ENCODE measurements around the gene OGDHL.

OGDHL gene

DNA sequence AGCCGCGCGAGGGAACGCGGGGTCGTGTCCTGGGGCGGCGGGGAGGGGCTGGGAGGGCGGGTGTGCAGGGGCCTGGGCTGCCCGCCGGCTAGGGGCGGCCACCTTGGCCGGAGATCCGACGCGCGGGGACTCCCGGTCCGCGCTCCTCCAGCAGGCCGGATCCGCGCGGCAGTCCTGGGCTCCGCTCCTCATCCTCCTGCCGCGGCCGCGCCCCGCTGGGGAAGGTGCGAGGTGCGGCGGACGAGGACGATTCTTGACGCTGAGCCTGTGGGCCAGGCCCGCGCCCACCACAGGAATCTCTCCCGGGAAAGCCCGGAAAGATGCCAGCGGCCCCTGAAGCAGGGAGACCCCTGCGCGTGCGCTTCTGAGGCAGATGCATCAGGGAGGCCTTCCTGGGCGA, 6.6 kb upstream of the OGDHL start:
- Histone ChIP-seq H3K27me3 (replicated peaks) (peaks cover 34% of the 10 kb centered on the region), H3K36me3 (replicated peaks) (no peaks in the 10 kb centered on the region), H3K27ac (no peak overlapping the region), H3K4me3 (ENCODE audit: low read depth, low read length) (no peak overlapping the region)
- in situ Hi-C loops (cut with HindIII; ENCODE audit: low pct_ligation_motif_present, low sequenced_read_pairs): no loop called here
- TF ChIP-seq, protein P1, sequence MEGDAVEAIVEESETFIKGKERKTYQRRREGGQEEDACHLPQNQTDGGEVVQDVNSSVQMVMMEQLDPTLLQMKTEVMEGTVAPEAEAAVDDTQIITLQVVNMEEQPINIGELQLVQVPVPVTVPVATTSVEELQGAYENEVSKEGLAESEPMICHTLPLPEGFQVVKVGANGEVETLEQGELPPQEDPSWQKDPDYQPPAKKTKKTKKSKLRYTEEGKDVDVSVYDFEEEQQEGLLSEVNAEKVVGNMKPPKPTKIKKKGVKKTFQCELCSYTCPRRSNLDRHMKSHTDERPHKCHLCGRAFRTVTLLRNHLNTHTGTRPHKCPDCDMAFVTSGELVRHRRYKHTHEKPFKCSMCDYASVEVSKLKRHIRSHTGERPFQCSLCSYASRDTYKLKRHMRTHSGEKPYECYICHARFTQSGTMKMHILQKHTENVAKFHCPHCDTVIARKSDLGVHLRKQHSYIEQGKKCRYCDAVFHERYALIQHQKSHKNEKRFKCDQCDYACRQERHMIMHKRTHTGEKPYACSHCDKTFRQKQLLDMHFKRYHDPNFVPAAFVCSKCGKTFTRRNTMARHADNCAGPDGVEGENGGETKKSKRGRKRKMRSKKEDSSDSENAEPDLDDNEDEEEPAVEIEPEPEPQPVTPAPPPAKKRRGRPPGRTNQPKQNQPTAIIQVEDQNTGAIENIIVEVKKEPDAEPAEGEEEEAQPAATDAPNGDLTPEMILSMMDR (IDR thresholded peaks at IDR 0.05; ENCODE audit: low read depth, low read length, missing control alignments): no peak
- no peak for DNase-seq

GRCh38 chr10:49768329-49768728, 6.2 kb upstream of the OGDHL start:
- in situ Hi-C loops (cut with HindIII; ENCODE audit: low pct_ligation_motif_present, low sequenced_read_pairs): no loop called here
- no peaks in the 10 kb centered on the region for H3K36me3 ChIP-seq (replicated peaks)
- DNase-seq: no peak
- H3K27me3 ChIP-seq (replicated peaks): peaks cover 34% of the 10 kb centered on the region
- H3K27ac ChIP-seq: no peak overlapping the region
- TF ChIP-seq, protein P1 (IDR thresholded peaks at IDR 0.05; ENCODE audit: low read depth, low read length, missing control alignments): no peak
- no peak overlapping the region for H3K4me3 ChIP-seq (ENCODE audit: low read depth, low read length)

GRCh38 chr10:49767752-49768151, 5.6 kb upstream of the OGDHL start:
- in situ Hi-C loops (cut with HindIII; ENCODE audit: low pct_ligation_motif_present, low sequenced_read_pairs): no loop called here
- H3K36me3 ChIP-seq (replicated peaks): no peaks in the 10 kb centered on the region
- DNase-seq: no peak
- no peak overlapping the region for H3K27ac ChIP-seq
- peaks cover 34% of the 10 kb centered on the region for H3K27me3 ChIP-seq (replicated peaks)
- no peak overlapping the region for H3K4me3 ChIP-seq (ENCODE audit: low read depth, low read length)
- TF ChIP-seq, protein P1 (IDR thresholded peaks at IDR 0.05; ENCODE audit: low read depth, low read length, missing control alignments): no peak

- H3K36me3 ChIP-seq (replicated peaks): no peaks in the 10 kb centered on the region
- TF ChIP-seq, protein P1 (IDR thresholded peaks at IDR 0.05; ENCODE audit: low read depth, low read length, missing control alignments): no peak
- DNase-seq: no peak
- H3K27me3 ChIP-seq (replicated peaks): peaks cover 38% of the 10 kb centered on the region
- in situ Hi-C loops (cut with HindIII; ENCODE audit: low pct_ligation_motif_present, low sequenced_read_pairs): no loop called here
- no peak overlapping the region for H3K4me3 ChIP-seq (ENCODE audit: low read depth, low read length)
- no peak overlapping the region for H3K27ac ChIP-seq
Observed at GRCh38 chr10:49766484-49766883, 4.4 kb upstream of the OGDHL start.

GRCh38 chr10:49762566-49762877, 399 bp upstream of the OGDHL start:
- H3K36me3 ChIP-seq (replicated peaks): no peaks in the 10 kb centered on the region
- H3K27me3 ChIP-seq (replicated peaks): peaks cover 18% of the 10 kb centered on the region
- TF ChIP-seq, protein P1 (IDR thresholded peaks at IDR 0.05; ENCODE audit: low read depth, low read length, missing control alignments): no peak
- DNase-seq: no peak
- no peak overlapping the region for H3K27ac ChIP-seq
- peak overlapping the region; percentile 59 for H3K4me3 ChIP-seq (ENCODE audit: low read depth, low read length)
- in situ Hi-C loops (cut with HindIII; ENCODE audit: low pct_ligation_motif_present, low sequenced_read_pairs): no loop called here

- Histone ChIP-seq H3K27me3 (replicated peaks) (peaks cover 12% of the 10 kb centered on the region), H3K4me3 (ENCODE audit: low read depth, low read length) (peak overlapping the region; percentile 59), H3K27ac (no peak overlapping the region), H3K36me3 (replicated peaks) (no peaks in the 10 kb centered on the region)
- in situ Hi-C loops (cut with HindIII; ENCODE audit: low pct_ligation_motif_present, low sequenced_read_pairs): no loop called here
- TF ChIP-seq, protein P1 (IDR thresholded peaks at IDR 0.05; ENCODE audit: low read depth, low read length, missing control alignments): no peak
- DNase-seq: no peak
Observed at GRCh38 chr10:49761201-49761788, 828 bp downstream of the OGDHL start.
